GM23338 (cell line): ENCODE results near the gene ZNF335.

Experiments
- CREB1 ChIP-seq: fragments of 250-450 bp; sonication (Bioruptor Pico); IDR thresholded peaks from 2 replicates; pipeline ENCODE4 v1.5.0; 2020; ENCODE audit warnings: low read depth, mild to moderate bottlenecking, moderate library complexity
- EZH2 ChIP-seq: fragments of 200-600 bp; sonication (generic); IDR thresholded peaks from one replicate; pipeline ENCODE4 v1.8.0; 2017; ENCODE audit warnings: antibody characterized with exemption, mild to moderate bottlenecking, low read depth; ENCODE audit not compliant: unreplicated experiment
- EZH2phosphoT487 ChIP-seq: fragments of 200-600 bp; sonication (generic); IDR thresholded peaks from one replicate; pipeline ENCODE4 v1.8.1; 2018; ENCODE audit warnings: antibody characterized with exemption; ENCODE audit not compliant: unreplicated experiment
- NANOG ChIP-seq: IDR thresholded peaks from 2 replicates; pipeline ENCODE4 v1.6.1; 2016; ENCODE audit warnings: antibody characterized with exemption, borderline replicate concordance
- POLR2AphosphoS5 ChIP-seq: IDR thresholded peaks from 2 replicates; pipeline ENCODE4 v1.6.1; 2016; ENCODE audit warnings: antibody characterized with exemption, low read depth
- ZNF114 ChIP-seq: fragments of 250-450 bp; sonication (Bioruptor Pico); IDR thresholded peaks from 2 replicates; pipeline ENCODE4 v1.5.0; 2020; ENCODE audit warnings: mild to moderate bottlenecking, moderate library complexity
- ZNF331 ChIP-seq: fragments of 250-450 bp; sonication (Bioruptor Pico); IDR thresholded peaks from 2 replicates; pipeline ENCODE4 v1.5.0; 2020; ENCODE audit warnings: low read depth, mild to moderate bottlenecking, moderate library complexity
- TF ChIP-seq, protein P1 (sequence below), 2 experiments: fragments of 200-600 bp in 1 of 2; sonication (generic) in 1 of 2; conservative IDR thresholded peaks; 2 replicates each; pipeline versions ENCODE4 v1.5.1 to v1.6.1; 2016 to 2017; ENCODE audit warnings: antibody characterized with exemption in 2 of 2, low read depth in 2 of 2, mild to moderate bottlenecking in 2 of 2, moderate library complexity in 1 of 2
- TF ChIP-seq, protein P2 (sequence below): IDR thresholded peaks from one replicate; pipeline ENCODE4 v1.6.1; 2018; ENCODE audit warnings: antibody characterized with exemption; ENCODE audit not compliant: unreplicated experiment
- TF ChIP-seq, protein P3 (sequence below): IDR thresholded peaks from 2 replicates; pipeline ENCODE4 v1.6.1; 2016; ENCODE audit warnings: antibody characterized with exemption

- TF ChIP-seq, protein P1, sequence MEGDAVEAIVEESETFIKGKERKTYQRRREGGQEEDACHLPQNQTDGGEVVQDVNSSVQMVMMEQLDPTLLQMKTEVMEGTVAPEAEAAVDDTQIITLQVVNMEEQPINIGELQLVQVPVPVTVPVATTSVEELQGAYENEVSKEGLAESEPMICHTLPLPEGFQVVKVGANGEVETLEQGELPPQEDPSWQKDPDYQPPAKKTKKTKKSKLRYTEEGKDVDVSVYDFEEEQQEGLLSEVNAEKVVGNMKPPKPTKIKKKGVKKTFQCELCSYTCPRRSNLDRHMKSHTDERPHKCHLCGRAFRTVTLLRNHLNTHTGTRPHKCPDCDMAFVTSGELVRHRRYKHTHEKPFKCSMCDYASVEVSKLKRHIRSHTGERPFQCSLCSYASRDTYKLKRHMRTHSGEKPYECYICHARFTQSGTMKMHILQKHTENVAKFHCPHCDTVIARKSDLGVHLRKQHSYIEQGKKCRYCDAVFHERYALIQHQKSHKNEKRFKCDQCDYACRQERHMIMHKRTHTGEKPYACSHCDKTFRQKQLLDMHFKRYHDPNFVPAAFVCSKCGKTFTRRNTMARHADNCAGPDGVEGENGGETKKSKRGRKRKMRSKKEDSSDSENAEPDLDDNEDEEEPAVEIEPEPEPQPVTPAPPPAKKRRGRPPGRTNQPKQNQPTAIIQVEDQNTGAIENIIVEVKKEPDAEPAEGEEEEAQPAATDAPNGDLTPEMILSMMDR (conservative IDR thresholded peaks at IDR 0.05; ENCODE audit: low read depth in 2 of 2) = no peak
- TF ChIP-seq EZH2 (no peak), POLR2AphosphoS5 (no peak), CREB1 (CRISPR knock-in tag) (no peak), EZH2phosphoT487 (no peak), ZNF114 (CRISPR knock-in tag) (no peak), NANOG (no peak), ZNF331 (CRISPR knock-in tag) (no peak)
- TF ChIP-seq, protein P2, sequence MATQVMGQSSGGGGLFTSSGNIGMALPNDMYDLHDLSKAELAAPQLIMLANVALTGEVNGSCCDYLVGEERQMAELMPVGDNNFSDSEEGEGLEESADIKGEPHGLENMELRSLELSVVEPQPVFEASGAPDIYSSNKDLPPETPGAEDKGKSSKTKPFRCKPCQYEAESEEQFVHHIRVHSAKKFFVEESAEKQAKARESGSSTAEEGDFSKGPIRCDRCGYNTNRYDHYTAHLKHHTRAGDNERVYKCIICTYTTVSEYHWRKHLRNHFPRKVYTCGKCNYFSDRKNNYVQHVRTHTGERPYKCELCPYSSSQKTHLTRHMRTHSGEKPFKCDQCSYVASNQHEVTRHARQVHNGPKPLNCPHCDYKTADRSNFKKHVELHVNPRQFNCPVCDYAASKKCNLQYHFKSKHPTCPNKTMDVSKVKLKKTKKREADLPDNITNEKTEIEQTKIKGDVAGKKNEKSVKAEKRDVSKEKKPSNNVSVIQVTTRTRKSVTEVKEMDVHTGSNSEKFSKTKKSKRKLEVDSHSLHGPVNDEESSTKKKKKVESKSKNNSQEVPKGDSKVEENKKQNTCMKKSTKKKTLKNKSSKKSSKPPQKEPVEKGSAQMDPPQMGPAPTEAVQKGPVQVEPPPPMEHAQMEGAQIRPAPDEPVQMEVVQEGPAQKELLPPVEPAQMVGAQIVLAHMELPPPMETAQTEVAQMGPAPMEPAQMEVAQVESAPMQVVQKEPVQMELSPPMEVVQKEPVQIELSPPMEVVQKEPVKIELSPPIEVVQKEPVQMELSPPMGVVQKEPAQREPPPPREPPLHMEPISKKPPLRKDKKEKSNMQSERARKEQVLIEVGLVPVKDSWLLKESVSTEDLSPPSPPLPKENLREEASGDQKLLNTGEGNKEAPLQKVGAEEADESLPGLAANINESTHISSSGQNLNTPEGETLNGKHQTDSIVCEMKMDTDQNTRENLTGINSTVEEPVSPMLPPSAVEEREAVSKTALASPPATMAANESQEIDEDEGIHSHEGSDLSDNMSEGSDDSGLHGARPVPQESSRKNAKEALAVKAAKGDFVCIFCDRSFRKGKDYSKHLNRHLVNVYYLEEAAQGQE = no peak
- TF ChIP-seq, protein P3, sequence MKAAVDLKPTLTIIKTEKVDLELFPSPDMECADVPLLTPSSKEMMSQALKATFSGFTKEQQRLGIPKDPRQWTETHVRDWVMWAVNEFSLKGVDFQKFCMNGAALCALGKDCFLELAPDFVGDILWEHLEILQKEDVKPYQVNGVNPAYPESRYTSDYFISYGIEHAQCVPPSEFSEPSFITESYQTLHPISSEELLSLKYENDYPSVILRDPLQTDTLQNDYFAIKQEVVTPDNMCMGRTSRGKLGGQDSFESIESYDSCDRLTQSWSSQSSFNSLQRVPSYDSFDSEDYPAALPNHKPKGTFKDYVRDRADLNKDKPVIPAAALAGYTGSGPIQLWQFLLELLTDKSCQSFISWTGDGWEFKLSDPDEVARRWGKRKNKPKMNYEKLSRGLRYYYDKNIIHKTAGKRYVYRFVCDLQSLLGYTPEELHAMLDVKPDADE = no peak
Observed at GRCh38 chr20:45909336-45909808, 62.6 kb downstream of the ZNF335 start.
